GM21526 (cell line): ENCODE data around the gene RAB19.
"Not testable (repeated sequence)": the region's sequence is repeated elsewhere in the genome, so short reads cannot be mapped to it uniquely, and the experiment has no call there.

Experiments used
- ATAC-seq: cut with Tn5 transposase; IDR thresholded peaks from one replicate; pipeline ENCODE4 v1.9.1; 2021; ENCODE audit warnings: moderate library complexity; ENCODE audit not compliant: unreplicated experiment, low FRiP score

The RAB19 gene

DNA sequence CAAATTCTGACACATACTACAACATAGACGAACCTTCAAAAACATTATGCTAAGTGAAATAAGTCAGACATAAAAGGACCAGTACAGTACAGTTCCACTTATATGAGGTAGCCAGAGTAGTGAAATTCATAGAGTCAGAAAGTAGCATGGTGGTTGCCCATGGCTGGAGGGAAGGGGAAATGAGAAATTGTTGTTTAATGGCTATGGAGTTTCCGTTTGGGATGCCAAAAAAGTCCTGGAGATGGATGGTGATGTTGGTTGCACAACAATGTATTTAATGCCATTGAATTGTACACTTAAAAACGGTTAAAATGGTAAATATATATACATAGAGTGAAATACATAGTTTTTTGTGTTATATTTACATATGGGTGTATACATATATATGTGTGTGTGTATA lies 3.5 kb upstream of the RAB19 start:
- ATAC-seq = no peak

DNA sequence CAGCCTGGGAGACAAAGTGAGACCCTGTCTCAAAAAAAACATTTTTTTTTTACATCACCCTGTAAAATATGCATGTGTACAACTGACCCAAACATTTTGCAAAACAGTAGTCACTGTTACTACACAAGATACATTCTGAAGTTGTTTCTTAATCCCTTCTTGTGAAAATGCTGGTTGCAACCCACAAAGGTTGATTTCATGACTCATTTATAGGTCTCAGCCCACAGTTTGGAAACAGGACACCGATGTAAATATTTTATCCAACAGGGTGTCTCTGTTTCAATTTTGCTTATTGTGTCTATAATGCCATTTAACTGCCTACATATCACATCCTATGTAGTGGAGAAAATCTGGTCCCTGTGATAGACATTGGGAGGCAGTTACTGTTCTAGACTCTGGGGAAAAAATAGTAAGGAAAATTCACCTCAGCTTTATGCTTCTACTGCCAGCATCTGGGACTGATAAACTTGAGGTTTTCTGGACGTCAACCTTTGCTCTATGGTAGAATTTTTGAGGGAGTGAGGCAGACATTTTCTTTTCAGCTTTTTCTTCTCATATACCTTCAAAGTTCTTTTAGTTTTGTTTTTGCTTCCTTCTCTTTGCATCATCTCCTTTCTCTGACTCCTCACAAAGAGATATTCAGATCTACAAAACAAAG lies 1.6 kb upstream of the RAB19 start:
- no peak for ATAC-seq

DNA sequence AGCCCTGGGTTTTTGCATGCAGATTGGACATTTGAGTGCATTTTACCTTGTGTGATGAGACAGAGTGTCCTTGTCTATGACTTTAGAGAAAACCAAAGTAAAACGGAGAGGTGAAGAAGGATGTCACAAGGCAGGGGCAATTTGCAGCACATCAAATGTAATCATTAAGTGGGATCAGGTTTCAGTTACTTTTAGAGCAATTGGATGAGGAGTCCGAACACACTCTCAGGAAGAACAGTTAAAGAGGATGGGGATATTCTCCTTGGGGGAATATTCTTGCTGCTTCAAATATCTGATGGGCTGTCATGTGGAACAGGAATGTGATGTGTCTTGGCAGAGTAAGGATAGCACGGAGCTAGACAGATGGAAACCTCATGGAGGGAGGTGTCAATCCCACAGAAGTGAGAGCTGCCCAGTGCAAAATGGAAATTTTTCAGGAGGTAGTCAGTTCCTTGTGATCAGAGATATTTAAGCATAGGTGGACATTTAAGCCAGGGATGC lies 757 bp downstream of the RAB19 start:
- no peak for ATAC-seq

DNA sequence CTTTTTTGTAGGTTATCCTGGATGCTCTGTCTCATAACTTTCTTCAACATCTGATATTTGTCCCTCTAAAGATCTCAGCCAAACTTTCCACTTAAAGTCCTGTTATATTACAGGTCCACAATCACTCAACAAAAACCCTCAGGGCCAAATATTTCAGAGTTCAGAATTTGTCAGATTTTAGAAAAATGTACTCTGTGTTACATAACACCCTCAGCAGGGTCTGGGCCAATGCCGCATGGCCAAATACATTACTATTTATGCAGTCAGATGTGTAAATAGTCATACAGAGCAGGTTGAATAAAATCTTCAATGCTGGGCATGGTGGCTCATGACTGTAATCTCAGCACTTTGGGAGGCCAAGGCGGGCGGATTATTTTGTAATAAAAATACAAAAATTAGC lies 11.5 kb downstream of the RAB19 start:
- no peak for ATAC-seq

DNA sequence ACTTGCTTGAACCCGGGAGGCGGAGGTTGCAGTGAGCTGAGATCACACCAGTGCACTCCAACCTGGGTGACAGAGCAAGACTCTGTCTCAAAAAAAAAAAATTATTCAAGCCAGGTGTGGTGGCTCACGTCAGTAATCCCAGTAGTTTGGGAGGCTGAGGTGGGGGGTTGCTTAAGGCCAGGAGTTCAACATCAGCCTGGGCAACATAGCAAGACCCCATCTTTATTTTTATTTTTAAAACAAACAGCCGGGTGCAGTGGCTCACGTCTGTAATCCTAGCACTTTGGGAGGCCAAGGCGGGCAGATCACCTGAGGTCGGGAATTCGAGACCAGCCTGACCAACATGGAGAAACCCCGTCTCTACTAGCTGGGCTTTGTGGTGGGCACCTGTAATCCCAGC lies 12.0 kb downstream of the RAB19 start:
- ATAC-seq = not testable (repeated sequence)

DNA sequence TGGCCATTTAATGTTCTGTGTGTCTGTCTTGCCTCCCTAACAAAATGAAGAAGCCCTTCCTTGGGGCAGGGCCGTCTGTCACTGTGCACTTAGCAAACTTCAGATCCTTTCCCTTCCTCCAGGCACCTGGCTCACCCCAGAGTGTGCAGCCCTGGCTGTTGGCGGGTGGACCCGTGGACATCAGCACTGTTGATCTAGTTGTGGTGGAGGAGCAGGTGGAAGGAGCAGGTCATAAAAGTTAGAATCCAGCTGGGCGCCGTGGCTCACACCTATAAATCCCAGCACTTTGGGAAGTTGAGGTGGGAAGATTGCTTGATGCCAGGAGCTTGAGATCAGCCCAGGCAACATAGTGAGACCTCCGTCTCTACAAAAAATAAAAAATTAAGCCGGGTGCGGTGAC lies 12.7 kb downstream of the RAB19 start:
- ATAC-seq = no peak

DNA sequence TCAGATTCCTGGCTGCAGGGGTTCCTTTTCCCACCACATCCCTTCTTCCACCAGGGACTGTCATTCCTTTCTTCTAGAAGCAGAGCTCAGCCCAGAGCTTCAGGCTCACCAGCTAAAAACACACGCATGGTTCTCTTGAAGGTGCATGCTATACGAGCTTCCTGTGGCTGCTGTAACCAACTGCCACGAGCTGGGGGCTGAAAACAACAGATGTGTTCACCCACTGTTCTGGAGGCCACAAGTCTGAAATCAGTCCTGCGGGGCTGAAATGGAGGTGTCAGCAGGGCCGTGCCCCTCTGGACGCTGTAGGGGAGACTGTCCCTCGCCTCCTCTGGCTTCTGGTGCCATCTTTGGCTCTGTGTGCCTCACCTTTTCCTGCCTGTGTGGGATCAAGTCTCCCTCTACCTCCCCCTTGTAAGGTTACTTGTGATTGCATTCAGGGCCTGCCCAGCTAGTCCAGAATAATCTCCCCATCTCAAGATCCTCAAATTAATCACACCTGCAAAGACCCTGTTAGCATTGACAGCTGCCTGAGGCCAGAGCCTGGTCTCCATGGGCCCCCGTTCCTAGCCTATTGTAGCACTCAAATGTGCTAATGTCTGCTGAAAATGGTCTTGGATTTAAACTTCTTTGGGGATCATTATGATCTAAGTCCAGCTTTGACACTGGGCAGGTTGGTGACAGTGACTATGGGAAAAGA lies 13.7 kb downstream of the RAB19 start:
- no peak for ATAC-seq

DNA sequence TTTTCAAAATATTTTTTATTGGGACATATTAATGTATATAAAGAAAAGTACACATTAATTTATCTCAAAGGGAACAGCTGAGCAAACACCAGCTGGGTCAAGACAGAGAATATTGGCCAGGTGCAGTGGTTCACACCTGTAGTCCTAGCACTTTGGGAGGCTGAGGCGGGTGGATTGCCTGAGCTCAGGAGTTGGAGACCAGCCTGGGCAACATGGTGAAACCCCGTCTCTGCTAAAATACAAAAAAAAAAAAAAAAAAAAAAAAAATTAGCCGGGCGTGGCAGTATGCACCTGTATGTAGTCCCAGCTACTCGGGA lies 14.3 kb downstream of the RAB19 start:
- ATAC-seq = not testable (repeated sequence)

DNA sequence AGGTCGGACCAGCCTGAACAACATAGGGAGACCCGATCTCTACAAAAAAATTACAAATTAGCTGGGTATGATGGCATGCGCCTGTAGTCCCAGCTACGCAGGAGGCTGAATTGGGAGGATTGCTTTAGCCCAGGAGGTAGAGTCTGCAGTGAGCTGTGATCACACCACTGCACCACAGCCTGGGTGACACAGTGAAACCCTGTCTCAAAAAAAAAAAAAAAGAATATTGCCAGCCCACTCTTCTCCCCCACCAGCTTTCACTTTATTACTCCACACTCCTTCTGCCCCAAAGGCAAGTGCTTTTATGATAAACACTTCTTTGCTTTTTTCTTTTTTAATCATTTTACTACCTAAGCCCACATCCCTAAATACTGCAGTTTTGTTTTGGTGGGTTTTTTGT lies 14.8 kb downstream of the RAB19 start:
- ATAC-seq = no peak

DNA sequence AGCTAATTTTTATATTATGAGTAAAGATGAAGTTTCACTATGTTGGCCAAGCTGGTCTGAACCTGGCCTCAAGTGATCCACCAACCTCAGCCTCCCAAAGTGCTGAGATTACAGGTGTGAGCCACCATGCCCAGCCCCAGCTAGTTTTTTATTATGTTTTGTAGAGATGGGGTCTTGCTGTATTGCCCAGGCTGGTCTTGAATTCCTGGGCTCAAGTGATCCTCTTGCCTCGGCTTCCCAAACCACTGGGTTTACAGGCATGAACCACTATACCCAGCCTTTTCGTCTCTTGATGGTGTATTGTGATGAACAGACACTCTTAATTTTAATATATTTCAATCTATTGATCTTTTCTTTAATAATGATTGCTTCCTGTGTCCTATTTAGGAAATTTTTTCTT lies 17.7 kb downstream of the RAB19 start:
- no peak for ATAC-seq

DNA sequence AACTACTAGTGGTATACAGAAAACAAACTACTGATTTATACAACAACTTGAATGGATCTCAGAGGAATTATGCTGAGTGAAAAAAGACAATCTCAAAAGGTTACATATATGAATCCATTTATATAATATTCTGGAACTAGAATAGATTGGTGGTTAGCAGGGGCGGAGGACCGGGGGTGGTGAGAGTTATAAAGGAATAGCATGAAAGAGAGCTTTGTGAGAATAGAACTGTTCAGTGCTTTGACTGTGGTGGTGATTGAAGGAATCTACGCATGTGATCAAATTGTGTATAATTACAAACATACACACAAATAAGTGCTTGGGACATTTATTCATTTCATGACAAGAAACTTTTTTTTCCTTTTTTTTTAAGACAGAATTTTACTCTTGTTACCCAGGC lies 19.6 kb downstream of the RAB19 start:
- no peak for ATAC-seq

DNA sequence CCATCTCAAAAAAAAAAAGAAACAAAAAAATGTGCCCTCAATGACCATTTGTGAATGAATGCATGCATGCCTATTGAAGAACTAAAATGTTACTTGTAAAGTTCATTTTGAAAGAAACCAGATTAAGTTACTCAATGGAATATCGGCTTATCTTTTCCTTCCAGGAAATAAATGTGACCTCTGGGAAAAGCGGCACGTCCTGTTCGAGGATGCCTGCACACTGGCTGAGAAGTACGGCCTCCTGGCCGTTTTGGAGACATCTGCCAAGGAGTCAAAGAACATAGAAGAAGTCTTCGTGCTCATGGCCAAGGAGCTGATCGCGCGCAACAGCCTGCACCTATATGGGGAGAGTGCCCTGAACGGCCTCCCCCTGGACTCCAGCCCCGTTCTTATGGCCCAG lies 21.9 kb downstream of the RAB19 start:
- ATAC-seq = no peak

DNA sequence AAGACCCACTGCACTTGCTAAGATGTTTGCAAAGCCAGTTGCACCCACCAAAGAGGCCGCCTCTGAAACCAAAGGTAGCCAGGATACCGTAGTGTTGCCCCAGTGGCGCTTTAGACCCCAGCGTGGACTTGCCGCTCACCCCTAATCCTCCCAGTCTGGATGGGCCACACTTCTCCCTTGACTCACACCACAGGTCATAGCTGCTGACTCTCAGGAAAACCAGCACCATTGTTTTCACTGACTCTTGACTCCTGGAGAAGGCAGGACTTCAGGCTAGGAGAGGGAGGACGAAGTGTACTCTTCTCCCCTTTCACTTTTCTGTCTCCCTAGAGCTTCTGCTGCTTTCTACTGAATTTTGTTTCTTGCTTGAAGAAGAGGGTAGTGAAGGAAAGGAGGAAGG lies 22.3 kb downstream of the RAB19 start:
- no peak for ATAC-seq

DNA sequence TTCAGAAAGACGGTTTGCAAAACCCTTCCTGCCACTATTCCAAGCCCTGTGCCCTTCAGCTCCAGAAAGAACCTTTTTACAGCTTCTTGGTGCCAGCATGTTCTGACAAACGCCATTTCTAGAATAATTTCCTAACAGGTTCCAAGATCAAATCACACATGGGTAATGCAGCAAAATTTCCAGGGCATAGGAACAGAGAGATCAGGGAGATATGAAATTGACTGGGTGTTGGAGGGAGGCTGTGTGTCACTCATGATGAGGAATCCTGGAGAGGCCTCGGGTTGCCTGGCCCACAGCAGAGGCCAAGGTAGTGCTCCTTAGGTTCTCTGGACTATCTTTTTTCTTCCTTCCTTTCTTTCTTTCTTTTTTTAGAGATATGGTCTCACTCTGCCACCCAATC lies 29.5 kb downstream of the RAB19 start:
- ATAC-seq = no peak

DNA sequence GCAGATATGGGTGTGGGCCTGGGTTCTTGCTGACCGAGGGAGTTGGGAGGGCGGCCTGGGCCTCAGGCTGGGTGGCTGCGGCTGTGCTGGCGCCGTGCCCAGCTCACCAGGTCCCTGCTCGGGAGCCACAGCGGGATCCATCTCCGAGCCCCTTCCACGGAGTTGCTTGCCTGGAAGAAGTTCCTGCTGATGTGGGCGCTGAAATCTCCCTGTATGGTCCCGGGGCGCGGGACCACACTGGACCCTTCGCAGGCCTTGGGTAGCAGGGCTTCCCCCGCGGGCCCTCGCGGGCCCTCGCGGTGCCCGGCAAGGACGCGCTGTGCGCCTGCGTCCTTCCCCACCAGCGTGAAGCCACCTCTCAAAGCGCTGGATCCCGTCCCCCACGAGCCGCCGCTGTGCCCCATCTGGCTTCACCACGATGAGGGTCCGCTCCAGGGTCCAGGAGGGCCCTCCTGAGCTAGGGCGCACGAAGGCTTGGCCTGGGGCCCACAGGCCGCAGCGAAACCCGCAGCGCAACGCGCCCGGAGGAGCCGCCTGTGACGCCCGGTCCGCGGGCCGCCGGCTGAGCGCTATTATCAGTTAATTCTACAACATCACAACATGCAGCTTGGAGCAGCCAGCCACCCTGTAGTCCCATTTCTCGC lies 31.5 kb downstream of the RAB19 start:
- ATAC-seq = no peak

DNA sequence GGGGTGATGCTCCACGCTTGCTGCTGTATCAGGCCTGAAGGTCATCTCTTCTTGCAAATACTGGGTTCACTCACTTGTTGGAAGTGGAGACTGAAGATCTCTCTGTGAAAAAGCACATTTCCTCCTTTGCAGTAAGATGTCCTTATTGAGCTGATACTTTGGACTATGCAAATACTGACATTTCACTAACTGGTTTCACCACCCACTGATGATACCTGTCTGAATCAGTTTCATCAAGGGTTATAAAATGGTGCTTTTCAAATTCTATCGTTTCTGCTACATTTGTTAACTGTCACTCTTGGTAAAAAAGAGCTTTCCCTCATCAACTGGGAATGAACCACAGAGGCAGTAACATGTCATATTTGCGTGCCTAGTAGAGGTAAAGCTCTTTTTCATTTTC lies 35.5 kb downstream of the RAB19 start:
- ATAC-seq = no peak

DNA sequence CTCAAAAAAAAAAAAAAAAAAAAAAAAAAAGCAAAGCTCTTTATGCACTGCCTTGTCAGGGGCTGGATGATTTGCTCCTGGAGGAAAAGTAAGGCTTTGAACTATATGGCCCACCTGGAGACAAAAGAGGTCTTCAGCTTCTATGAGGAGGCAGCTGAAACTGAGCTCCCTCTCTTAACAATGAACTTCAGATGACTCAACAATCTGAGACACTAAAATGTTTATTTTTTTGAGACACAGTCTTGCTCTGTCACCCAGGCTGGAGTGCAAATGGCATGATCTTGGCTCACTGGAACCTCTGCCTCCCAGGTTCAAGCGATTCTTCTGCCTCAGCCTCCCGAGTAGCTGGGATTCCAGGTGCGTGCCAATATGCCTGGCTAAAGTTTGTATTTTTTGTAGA lies 36.7 kb downstream of the RAB19 start:
- no peak for ATAC-seq

DNA sequence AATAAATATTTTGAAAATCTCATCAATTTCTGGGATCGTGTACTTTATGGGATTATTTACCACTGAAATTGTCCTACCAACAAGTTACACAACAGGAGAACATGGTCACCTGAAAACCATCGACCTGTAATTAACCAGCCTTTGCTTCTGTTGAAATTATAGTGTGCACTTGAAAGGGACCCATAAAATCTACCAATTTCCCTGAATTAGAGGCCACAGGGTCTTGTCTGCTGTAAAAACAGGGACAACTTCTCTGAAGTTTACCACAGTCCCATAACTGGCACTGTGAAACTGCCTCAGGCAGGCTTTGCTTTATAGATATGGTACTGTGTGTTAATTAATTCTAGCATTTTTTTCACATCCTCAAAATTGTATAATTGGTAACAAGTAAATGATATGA lies 37.7 kb downstream of the RAB19 start:
- ATAC-seq = no peak

DNA sequence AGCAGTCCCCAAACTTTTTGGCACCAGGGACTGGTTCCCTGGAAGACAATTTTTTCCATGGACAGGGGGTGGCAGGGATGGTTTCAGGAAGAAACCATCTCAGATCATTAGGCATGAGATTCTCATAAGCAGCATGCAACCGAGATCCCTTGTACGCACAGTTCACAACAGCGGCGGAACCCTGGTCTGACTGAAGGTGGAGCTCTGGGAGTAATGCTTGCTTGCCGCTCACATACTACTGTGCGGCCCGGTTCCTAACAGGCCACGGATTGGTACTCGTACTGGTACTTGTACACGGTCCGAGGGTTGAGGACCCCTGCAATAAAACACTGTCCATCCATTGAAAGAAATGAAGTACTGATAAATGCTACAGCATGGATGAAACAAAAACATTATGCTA lies 42.6 kb downstream of the RAB19 start:
- ATAC-seq = no peak

DNA sequence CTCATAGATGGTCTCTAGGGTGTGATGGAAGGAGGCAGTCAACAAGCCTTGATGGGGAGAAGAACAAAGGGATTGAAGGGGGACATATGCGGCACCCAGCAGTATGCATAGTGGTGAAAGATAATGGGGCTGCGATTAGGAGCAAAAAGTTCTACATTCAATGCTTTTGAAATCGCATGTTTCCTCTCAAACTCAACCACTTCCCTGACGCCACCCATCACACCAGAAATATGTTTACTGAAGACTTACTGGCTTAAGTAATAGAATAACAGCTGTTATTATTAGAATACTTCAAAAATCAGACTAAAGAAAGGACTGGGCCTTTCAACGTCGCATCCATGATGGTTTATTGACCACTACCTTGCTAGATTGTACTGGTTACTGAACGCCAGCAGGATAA lies 44.0 kb downstream of the RAB19 start:
- no peak for ATAC-seq

DNA sequence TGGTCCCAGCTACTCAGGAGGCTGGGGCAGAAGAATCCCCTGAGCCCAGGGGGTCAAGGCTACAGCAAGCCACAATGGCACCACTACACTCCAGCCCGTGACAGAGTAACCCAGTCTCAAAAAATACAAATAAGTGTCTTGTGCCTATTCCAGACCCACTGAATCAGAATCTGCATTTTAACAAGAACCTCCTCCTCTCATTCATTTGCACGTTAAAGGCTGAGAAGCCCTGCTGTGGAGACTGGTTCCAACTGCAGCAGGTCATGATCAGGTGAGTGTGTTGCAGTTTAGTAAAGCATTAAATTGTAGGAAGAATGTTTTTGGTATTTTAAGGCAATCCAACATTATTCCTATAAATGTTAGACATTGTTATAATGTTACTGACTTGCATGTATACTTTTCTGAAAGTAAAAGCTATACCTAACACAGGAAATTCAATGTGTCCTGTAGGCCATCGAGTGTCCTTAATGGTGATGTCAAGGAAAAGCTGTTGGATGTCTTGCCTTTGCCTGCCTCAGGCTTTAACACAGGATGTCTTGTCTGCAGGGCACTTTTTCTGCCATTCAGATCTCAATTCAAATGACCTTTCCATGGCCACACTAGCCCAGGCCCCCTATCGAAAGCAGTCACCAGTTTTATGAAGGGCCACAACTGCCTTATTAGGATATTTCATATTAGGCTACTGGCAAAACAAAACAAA lies 45.1 kb downstream of the RAB19 start:
- ATAC-seq = no peak
